ENCODE results near the gene RGS3.

DNA sequence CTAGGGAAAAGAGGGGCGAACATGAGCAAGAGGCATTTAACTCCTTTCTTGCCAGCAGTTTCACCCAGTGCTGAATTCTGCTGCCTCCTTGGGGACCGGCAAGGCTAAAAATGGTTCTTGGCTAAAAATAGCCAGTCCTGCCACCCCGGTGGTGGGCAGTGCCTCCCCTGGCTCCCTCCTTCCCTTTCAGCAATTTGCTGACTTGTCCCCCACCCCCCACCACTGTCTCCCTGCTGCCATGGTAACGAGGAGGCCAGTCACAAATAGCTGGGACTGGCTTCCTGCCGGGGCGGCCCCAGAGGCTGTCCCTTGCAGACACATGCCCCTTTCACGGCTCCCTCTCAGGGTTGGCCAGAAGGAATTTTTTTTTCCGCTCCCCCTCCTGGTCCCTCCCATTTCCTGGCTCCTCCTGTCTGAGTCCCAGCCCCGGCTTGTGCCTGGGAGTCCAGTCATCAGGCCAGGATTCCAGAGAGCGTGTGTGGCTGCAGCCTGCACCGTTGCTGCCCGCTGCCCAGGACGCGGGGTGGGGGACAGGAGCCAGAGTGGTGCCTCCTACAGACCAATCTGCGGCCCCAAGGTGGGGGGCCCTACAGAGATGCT is 130.3 kb downstream of the RGS3 start:
- TF ChIP-seq POLR2AphosphoS5 (IDR thresholded peaks at IDR 0.05; ENCODE audit: low read depth), result no peak
- TF ChIP-seq, protein P1, sequence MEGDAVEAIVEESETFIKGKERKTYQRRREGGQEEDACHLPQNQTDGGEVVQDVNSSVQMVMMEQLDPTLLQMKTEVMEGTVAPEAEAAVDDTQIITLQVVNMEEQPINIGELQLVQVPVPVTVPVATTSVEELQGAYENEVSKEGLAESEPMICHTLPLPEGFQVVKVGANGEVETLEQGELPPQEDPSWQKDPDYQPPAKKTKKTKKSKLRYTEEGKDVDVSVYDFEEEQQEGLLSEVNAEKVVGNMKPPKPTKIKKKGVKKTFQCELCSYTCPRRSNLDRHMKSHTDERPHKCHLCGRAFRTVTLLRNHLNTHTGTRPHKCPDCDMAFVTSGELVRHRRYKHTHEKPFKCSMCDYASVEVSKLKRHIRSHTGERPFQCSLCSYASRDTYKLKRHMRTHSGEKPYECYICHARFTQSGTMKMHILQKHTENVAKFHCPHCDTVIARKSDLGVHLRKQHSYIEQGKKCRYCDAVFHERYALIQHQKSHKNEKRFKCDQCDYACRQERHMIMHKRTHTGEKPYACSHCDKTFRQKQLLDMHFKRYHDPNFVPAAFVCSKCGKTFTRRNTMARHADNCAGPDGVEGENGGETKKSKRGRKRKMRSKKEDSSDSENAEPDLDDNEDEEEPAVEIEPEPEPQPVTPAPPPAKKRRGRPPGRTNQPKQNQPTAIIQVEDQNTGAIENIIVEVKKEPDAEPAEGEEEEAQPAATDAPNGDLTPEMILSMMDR (IDR thresholded peaks at IDR 0.05; ENCODE audit: insufficient read depth, low read length), result no peak
- TF ChIP-seq, protein P2, sequence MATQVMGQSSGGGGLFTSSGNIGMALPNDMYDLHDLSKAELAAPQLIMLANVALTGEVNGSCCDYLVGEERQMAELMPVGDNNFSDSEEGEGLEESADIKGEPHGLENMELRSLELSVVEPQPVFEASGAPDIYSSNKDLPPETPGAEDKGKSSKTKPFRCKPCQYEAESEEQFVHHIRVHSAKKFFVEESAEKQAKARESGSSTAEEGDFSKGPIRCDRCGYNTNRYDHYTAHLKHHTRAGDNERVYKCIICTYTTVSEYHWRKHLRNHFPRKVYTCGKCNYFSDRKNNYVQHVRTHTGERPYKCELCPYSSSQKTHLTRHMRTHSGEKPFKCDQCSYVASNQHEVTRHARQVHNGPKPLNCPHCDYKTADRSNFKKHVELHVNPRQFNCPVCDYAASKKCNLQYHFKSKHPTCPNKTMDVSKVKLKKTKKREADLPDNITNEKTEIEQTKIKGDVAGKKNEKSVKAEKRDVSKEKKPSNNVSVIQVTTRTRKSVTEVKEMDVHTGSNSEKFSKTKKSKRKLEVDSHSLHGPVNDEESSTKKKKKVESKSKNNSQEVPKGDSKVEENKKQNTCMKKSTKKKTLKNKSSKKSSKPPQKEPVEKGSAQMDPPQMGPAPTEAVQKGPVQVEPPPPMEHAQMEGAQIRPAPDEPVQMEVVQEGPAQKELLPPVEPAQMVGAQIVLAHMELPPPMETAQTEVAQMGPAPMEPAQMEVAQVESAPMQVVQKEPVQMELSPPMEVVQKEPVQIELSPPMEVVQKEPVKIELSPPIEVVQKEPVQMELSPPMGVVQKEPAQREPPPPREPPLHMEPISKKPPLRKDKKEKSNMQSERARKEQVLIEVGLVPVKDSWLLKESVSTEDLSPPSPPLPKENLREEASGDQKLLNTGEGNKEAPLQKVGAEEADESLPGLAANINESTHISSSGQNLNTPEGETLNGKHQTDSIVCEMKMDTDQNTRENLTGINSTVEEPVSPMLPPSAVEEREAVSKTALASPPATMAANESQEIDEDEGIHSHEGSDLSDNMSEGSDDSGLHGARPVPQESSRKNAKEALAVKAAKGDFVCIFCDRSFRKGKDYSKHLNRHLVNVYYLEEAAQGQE (IDR thresholded peaks at IDR 0.05; ENCODE audit: insufficient replicate concordance, low read depth), result no peak
- TF ChIP-seq GABPA (IDR thresholded peaks at IDR 0.05; ENCODE audit: low read depth), result no peak
- TF ChIP-seq SPI1 (IDR thresholded peaks at IDR 0.05; ENCODE audit: borderline replicate concordance, low read depth), result no peak
